Endothelial cell of umbilical vein (primary cell): Measurements from ENCODE around the gene ADCY2. TPM values are rescaled to one million over a fixed set of nuclear protein-coding genes. Genes with fewer than 3 reads are reported as not detected.

Experiments used
- BruUV-seq: library from RNA; stranded (reverse); fragments of 400-500 nt; replicated peaks from 2 replicates; lab custom pipeline; 2021; lab: Mats Ljungman, UMichigan
- CTCF ChIA-PET: fragments of 300-600, 350-600 bp; sonication (Branson Sonifier 250); formaldehyde crosslinking; loops from one replicate; lab custom pipeline; 2021; ENCODE audit warnings: antibody characterized with exemption, inconsistent platforms; lab: Charles Lee
- POLR2A ChIA-PET: fragments of 300-600, 350-600 bp; sonication (Branson Sonifier 250); formaldehyde crosslinking; loops from one replicate; lab custom pipeline; 2021; ENCODE audit warnings: antibody characterized with exemption, inconsistent platforms; lab: Charles Lee
- DNase-seq: peaks from one replicate; pipeline ENCODE4 v3.0.0-alpha.2; 2011; ENCODE audit warnings: low read depth, low spot score
- FAIRE-seq: peaks from 2 replicates; lab custom pipeline; 2011; peaks lifted over from hg19 to GRCh38; lab: Jason Lieb, UNC
- H2AFZ ChIP-seq: 2 replicates; pipeline ENCODE4 v1.6.0; 2012; ENCODE audit warnings: low read depth, low read length, control low read depth, inconsistent platforms
- H3K27ac ChIP-seq: 2 replicates; pipeline ENCODE4 v1.5.1; 2011; ENCODE audit warnings: low read depth, mild to moderate bottlenecking, control low read depth, low read length, moderate library complexity; ENCODE audit not compliant: insufficient read depth
- H3K27me3 ChIP-seq, 2 experiments: 2 replicates each; pipeline versions ENCODE4 v1.6.0 to v1.6.1; 2011; ENCODE audit warnings: low read length in 2 of 2, mixed read lengths in 1 of 2; ENCODE audit not compliant: control insufficient read depth in 2 of 2, insufficient read depth in 2 of 2
- H3K36me3 ChIP-seq, 2 experiments: 2 replicates in 1 of 2; 3 replicates in 1 of 2; pipeline ENCODE4 v1.5.1; 2011; ENCODE audit warnings: low read length in 2 of 2, mild to moderate bottlenecking in 1 of 2, moderate library complexity in 1 of 2; ENCODE audit not compliant: control insufficient read depth in 2 of 2, insufficient read depth in 2 of 2; ENCODE audit errors: extremely low read depth in 1 of 2
- H3K4me1 ChIP-seq: 3 replicates; pipeline ENCODE4 v1.5.1; 2011; ENCODE audit warnings: mild to moderate bottlenecking, low read length; ENCODE audit not compliant: control insufficient read depth, insufficient read depth; ENCODE audit errors: extremely low read depth
- H3K4me2 ChIP-seq: 2 replicates; pipeline ENCODE4 v1.6.1; 2011; ENCODE audit warnings: low read length, control low read depth, mixed read lengths; ENCODE audit not compliant: insufficient read depth
- H3K4me3 ChIP-seq, 3 experiments: fragments of 200-600 bp in 1 of 3; sonication (generic), shearing (Covaris generic) in 1 of 3; replicated peaks in 1 of 3; 2 replicates each; pipeline ENCODE4 v1.5.1; 2011 to 2016; ENCODE audit warnings: control low read depth in 3 of 3, low read length in 3 of 3, mild to moderate bottlenecking in 2 of 3, inconsistent platforms in 1 of 3, low read depth in 1 of 3, moderate library complexity in 1 of 3; ENCODE audit not compliant: insufficient read depth in 1 of 3
- H3K79me2 ChIP-seq: 2 replicates; pipeline ENCODE4 v1.6.0; 2012; ENCODE audit warnings: low read length, inconsistent platforms; ENCODE audit not compliant: control insufficient read depth, insufficient read depth
- H3K9ac ChIP-seq: replicated peaks from 2 replicates; pipeline ENCODE3; 2011; ENCODE audit warnings: low read length, control low read depth; ENCODE audit not compliant: insufficient read depth; ENCODE audit errors: extremely low read depth
- H3K9me1 ChIP-seq: replicated peaks from 3 replicates; pipeline ENCODE4 v1.6.0; 2011; ENCODE audit warnings: mild to moderate bottlenecking, low read length; ENCODE audit not compliant: control insufficient read depth, insufficient read depth; ENCODE audit errors: extremely low read depth
- H3K9me3 ChIP-seq: replicated peaks from 2 replicates; pipeline ENCODE4 v1.5.1; 2012; ENCODE audit warnings: low read length, inconsistent platforms; ENCODE audit not compliant: control insufficient read depth, insufficient read depth
- H4K20me1 ChIP-seq: replicated peaks from 2 replicates; pipeline ENCODE3; 2011; ENCODE audit warnings: mild to moderate bottlenecking, low read length; ENCODE audit not compliant: control insufficient read depth, insufficient read depth; ENCODE audit errors: extremely low read depth
- GATA2 ChIP-seq: IDR thresholded peaks from 2 replicates; pipeline ENCODE4 v1.7.0; 2011; ENCODE audit warnings: low read depth, mild to moderate bottlenecking, moderate library complexity, mixed read lengths, low read length; ENCODE audit not compliant: insufficient read length, insufficient read depth
- MAX ChIP-seq: IDR thresholded peaks from 2 replicates; pipeline ENCODE4 v1.6.1; 2011; ENCODE audit not compliant: insufficient read depth, insufficient read length
- MYC ChIP-seq: IDR thresholded peaks from one replicate; pipeline ENCODE4 v1.6.1; 2011; ENCODE audit warnings: mild to moderate bottlenecking, low read depth, low read length
- dilution Hi-C: fragments of 300-500 bp; cut with MboI; formaldehyde crosslinking; loops from one replicate; pipeline ENCODE4 v1.15.0; 2019; ENCODE audit warnings: low sequenced_read_pairs; ENCODE audit not compliant: extremely low pct_ligation_motif_present
- intact Hi-C: fragments of 100-400 bp; cut with micrococcal nuclease; formaldehyde crosslinking; loops from one replicate; pipeline ENCODE4 v1.10.0; 2022
- polyA plus RNA-seq, 4 experiments: library from polyadenylated mRNA; depleted of rRNA in 3 of 4; stranded (reverse) in 3 of 4; unstranded in 1 of 4; fragments of >200 nt; gene quantifications; 2 replicates each; pipeline versions ENCODE4 v1.2.1 to v1.2.3, GENCODE V29; 2011 to 2012; ENCODE audit warnings: missing spikeins in 1 of 4
- total RNA-seq: library from RNA; stranded (reverse); gene quantifications from 2 replicates; pipeline ENCODE4 v1.2.3, GENCODE V29; 2021

Gene ADCY2
- total and polyA plus RNA-seq, 2 donors (not counting 3 experiments of a cell fraction or from before 2014, with no cell fraction given) = under 0.01 TPM; not detected in 1

- no peak for FAIRE-seq
- Histone ChIP-seq H3K9me1 (no peaks in the 10 kb centered on the region), H4K20me1 (no peaks in the 10 kb centered on the region), H3K79me2 (no peaks in the 10 kb centered on the region), H3K4me1 (no peaks in the 10 kb centered on the region), H3K4me3 (no peak overlapping the region), H3K9me3 (peaks cover 4% of the 10 kb centered on the region), H2AFZ (no peak overlapping the region), H3K27me3 (no peaks in the 10 kb centered on the region), H3K27ac (no peak overlapping the region), H3K9ac (no peak overlapping the region), H3K36me3 (no peaks in the 10 kb centered on the region), H3K4me2 (no peak overlapping the region)
- BruUV-seq = no TSS peak
- DNase-seq = no peak
- intact Hi-C loops = no loop called here
- ChIA-PET POLR2A (no interaction called here), CTCF (no interaction called here)
- no peak for TF ChIP-seq MAX
- dilution Hi-C loops = no loop called here
Measured at GRCh38 chr5:7415587-7416535, 19.9 kb downstream of the ADCY2 start.

- no peak overlapping the region for H3K4me3 ChIP-seq
- H3K9me3 ChIP-seq = peaks cover 4% of the 10 kb centered on the region
- no peaks in the 10 kb centered on the region for H3K4me1 ChIP-seq
- H4K20me1 ChIP-seq = no peaks in the 10 kb centered on the region
- DNase-seq = no peak
- no peaks in the 10 kb centered on the region for H3K27me3 ChIP-seq
- H3K9me1 ChIP-seq = no peaks in the 10 kb centered on the region
- no peak for FAIRE-seq
- no peak overlapping the region for H3K4me2 ChIP-seq
- no TSS peak for BruUV-seq
- CTCF ChIA-PET = no interaction called here
- dilution Hi-C loops (no loop called here), intact Hi-C loops (no loop called here)
- H3K36me3 ChIP-seq = no peaks in the 10 kb centered on the region
- TF ChIP-seq GATA2 = no peak
- no peak for TF ChIP-seq MYC
- no peak overlapping the region for H3K9ac ChIP-seq
- no peaks in the 10 kb centered on the region for H3K79me2 ChIP-seq
- no peak overlapping the region for H2AFZ ChIP-seq
- H3K27ac ChIP-seq = no peak overlapping the region
- POLR2A ChIA-PET = no interaction called here
Measured at GRCh38 chr5:7418276-7418675, 22.3 kb downstream of the ADCY2 start.
